HAP-1 (cell line): ENCODE data around the gene TRPM2.

Source experiments
- DNase-seq, 2 experiments: peaks; one replicate each; pipeline ENCODE4 v3.0.0-alpha.2; 2016 to 2020; ENCODE audit warnings: low spot score in 2 of 2
- H3K27me3 ChIP-seq: fragments of 250-450 bp; sonication (Bioruptor Pico); 2 replicates; pipeline ENCODE4 v1.5.1; 2020; ENCODE audit warnings: low read depth, mild to moderate bottlenecking, moderate library complexity
- H3K36me3 ChIP-seq: fragments of 250-450 bp; sonication (Bioruptor Pico); replicated peaks from 2 replicates; pipeline ENCODE4 v1.5.1; 2020; ENCODE audit warnings: mild to moderate bottlenecking
- H3K4me1 ChIP-seq: fragments of 250-450 bp; sonication (Bioruptor Pico); 2 replicates; pipeline ENCODE4 v1.5.1; 2020; ENCODE audit warnings: mild to moderate bottlenecking
- H3K4me3 ChIP-seq: fragments of 250-450 bp; sonication (Bioruptor Pico); 2 replicates; pipeline ENCODE4 v1.5.1; 2020; ENCODE audit warnings: mild to moderate bottlenecking, moderate library complexity
- H3K9me3 ChIP-seq: fragments of 250-450 bp; sonication (Bioruptor Pico); 2 replicates; pipeline ENCODE4 v1.5.1; 2020; ENCODE audit warnings: mild to moderate bottlenecking, moderate library complexity
- in situ Hi-C: fragments of 300-500 bp; cut with MboI; formaldehyde crosslinking; loops from 3 replicates; pipeline ENCODE4 v1.14.3; 2020; ENCODE audit warnings: low sequenced_read_pairs, inconsistent platforms, mixed read lengths

TRPM2 gene

GRCh38 chr21:44317241-44317782 is 36.1 kb upstream of the TRPM2 start:
- Histone ChIP-seq H3K27me3 (no peaks in the 10 kb centered on the region), H3K36me3 (peaks cover 11% of the 10 kb centered on the region), H3K9me3 (no peaks in the 10 kb centered on the region), H3K4me1 (no peaks in the 10 kb centered on the region), H3K4me3 (no peak overlapping the region)
- in situ Hi-C loops, result no loop called here
- DNase-seq, result no peak

GRCh38 chr21:44317871-44318270 is 35.5 kb upstream of the TRPM2 start:
- DNase-seq, result no peak
- in situ Hi-C loops, result no loop called here
- H3K36me3 ChIP-seq, result peaks cover 11% of the 10 kb centered on the region
- no peaks in the 10 kb centered on the region for H3K4me1 ChIP-seq
- no peaks in the 10 kb centered on the region for H3K27me3 ChIP-seq
- no peaks in the 10 kb centered on the region for H3K9me3 ChIP-seq
- no peak overlapping the region for H3K4me3 ChIP-seq

DNA sequence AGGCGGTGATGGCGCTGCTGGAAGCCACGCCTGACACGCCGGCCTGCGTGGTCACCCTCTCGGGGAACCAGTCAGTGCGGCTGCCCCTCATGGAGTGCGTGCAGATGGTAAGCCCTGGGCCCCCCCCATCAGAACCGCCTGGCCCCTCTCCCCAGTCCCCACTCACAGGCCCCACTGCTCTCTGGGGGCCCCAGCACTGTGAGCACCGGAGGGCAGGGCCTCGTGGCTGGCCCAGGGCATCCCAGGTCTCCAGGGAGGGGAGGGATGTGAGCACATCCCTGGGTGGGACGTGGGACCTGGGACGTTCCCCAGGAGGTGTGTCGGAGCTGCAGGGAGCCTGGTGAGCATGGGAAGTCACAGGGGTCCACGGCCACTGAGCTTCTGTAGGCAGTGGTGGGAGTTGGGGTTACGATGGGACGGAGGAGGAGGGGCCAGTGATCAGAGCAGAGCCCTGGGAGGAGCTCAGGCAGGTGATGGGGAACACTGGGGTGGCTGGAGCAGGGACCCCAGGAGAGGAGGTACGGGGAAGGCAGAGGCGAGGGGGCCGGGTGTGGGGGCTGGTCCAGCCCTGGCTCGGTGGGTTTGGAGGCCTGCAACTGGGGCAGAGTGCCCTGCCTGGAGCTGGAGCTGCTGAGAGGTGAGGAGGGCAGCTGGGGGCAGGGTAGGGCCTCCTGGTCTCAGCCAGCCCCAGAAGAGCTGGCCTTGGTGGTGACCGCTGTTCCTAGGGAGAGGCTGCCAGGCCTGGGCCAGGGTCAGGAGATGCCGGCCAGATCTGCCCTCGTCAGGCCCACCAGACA is 34.7 kb upstream of the TRPM2 start:
- Histone ChIP-seq H3K9me3 (no peaks in the 10 kb centered on the region), H3K4me1 (no peaks in the 10 kb centered on the region), H3K27me3 (no peaks in the 10 kb centered on the region), H3K4me3 (no peak overlapping the region), H3K36me3 (peaks cover 11% of the 10 kb centered on the region)
- DNase-seq, result no peak
- in situ Hi-C loops, result no loop called here

- no peaks in the 10 kb centered on the region for H3K4me1 ChIP-seq
- peaks cover 19% of the 10 kb centered on the region for H3K36me3 ChIP-seq
- DNase-seq, result no peak
- no peaks in the 10 kb centered on the region for H3K9me3 ChIP-seq
- in situ Hi-C loops, result no loop called here
- no peak overlapping the region for H3K4me3 ChIP-seq
- no peaks in the 10 kb centered on the region for H3K27me3 ChIP-seq
Observed at GRCh38 chr21:44319407-44320065, 33.9 kb upstream of the TRPM2 start.

DNA sequence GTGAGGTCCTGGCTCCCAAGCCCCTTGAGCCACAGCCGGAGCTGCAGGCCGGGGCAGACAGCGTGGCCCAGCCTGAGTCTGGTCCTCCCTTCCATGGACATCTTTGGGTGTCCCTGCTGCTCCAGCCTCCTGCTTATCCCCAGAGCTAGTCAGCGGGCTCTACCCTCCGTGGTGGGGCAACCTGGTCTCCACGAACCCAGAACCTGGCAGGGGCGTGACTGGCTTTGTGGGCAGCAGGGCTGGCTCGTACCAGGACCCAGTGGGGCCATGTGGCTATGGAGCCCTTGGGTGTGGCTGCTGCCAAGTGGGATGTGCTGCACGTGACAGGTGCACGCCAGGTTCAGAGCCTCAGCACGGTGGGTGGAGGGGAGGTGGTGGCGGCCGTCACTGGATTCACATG is 32.6 kb upstream of the TRPM2 start:
- Histone ChIP-seq H3K4me3 (no peak overlapping the region), H3K9me3 (no peaks in the 10 kb centered on the region), H3K4me1 (no peaks in the 10 kb centered on the region), H3K27me3 (no peaks in the 10 kb centered on the region), H3K36me3 (peaks cover 22% of the 10 kb centered on the region)
- DNase-seq, result no peak
- in situ Hi-C loops, result no loop called here

GRCh38 chr21:44321846-44322450 is 31.5 kb upstream of the TRPM2 start:
- in situ Hi-C loops, result no loop called here
- no peaks in the 10 kb centered on the region for H3K4me1 ChIP-seq
- peaks cover 19% of the 10 kb centered on the region for H3K36me3 ChIP-seq
- H3K27me3 ChIP-seq, result no peaks in the 10 kb centered on the region
- DNase-seq, result no peak
- no peaks in the 10 kb centered on the region for H3K9me3 ChIP-seq
- H3K4me3 ChIP-seq, result no peak overlapping the region

- in situ Hi-C loops, result no loop called here
Observed at GRCh38 chr21:44322621-44323325, 30.6 kb upstream of the TRPM2 start.

GRCh38 chr21:44323591-44323990 is 29.8 kb upstream of the TRPM2 start:
- H3K4me3 ChIP-seq, result no peak overlapping the region
- H3K36me3 ChIP-seq, result peaks cover 22% of the 10 kb centered on the region
- in situ Hi-C loops, result no loop called here
- no peaks in the 10 kb centered on the region for H3K27me3 ChIP-seq
- DNase-seq, result no peak
- H3K4me1 ChIP-seq, result no peaks in the 10 kb centered on the region
- no peaks in the 10 kb centered on the region for H3K9me3 ChIP-seq

More at GRCh38 chr21:44322621-44323325, 30.6 kb upstream of the TRPM2 start:
- peaks cover 22% of the 10 kb centered on the region for H3K36me3 ChIP-seq
- H3K27me3 ChIP-seq, result no peaks in the 10 kb centered on the region
- no peaks in the 10 kb centered on the region for H3K9me3 ChIP-seq
- no peaks in the 10 kb centered on the region for H3K4me1 ChIP-seq
- no peak overlapping the region for H3K4me3 ChIP-seq
- DNase-seq, result no peak

GRCh38 chr21:44324106-44324853 is 29.1 kb upstream of the TRPM2 start:
- no peaks in the 10 kb centered on the region for H3K27me3 ChIP-seq
- in situ Hi-C loops, result no loop called here
- DNase-seq, result no peak
- no peaks in the 10 kb centered on the region for H3K9me3 ChIP-seq
- no peaks in the 10 kb centered on the region for H3K4me1 ChIP-seq
- H3K36me3 ChIP-seq, result peaks cover 22% of the 10 kb centered on the region
- no peak overlapping the region for H3K4me3 ChIP-seq

- in situ Hi-C loops, result loop anchor here (25.0 kb wide), 1 partner anchor 1313 kb away; the partner anchor contains the start of gene PCBP3
- DNase-seq, result no peak
- Histone ChIP-seq H3K4me3 (no peak overlapping the region), H3K27me3 (no peaks in the 10 kb centered on the region), H3K9me3 (no peaks in the 10 kb centered on the region), H3K4me1 (no peaks in the 10 kb centered on the region), H3K36me3 (peaks cover 22% of the 10 kb centered on the region)
Observed at GRCh38 chr21:44324854-44325107, 28.6 kb upstream of the TRPM2 start.

GRCh38 chr21:44325386-44326271 is 27.8 kb upstream of the TRPM2 start:
- DNase-seq, result no peak
- in situ Hi-C loops, result loop anchor here (25.0 kb wide), 1 partner anchor 1312 kb away; the partner anchor contains the start of gene PCBP3
- Histone ChIP-seq H3K36me3 (peaks cover 22% of the 10 kb centered on the region), H3K4me3 (no peak overlapping the region), H3K9me3 (no peaks in the 10 kb centered on the region), H3K4me1 (no peaks in the 10 kb centered on the region), H3K27me3 (no peaks in the 10 kb centered on the region)

GRCh38 chr21:44326272-44326647 is 27.2 kb upstream of the TRPM2 start:
- in situ Hi-C loops, result loop anchor here (25.0 kb wide), 1 partner anchor 1311 kb away; the partner anchor contains the start of gene PCBP3
- no peak for DNase-seq
- Histone ChIP-seq H3K36me3 (peaks cover 22% of the 10 kb centered on the region), H3K9me3 (no peaks in the 10 kb centered on the region), H3K4me1 (no peaks in the 10 kb centered on the region), H3K27me3 (no peaks in the 10 kb centered on the region), H3K4me3 (no peak overlapping the region)
